Measurements from ENCODE around the gene C12orf76. TPM values are rescaled to one million over a fixed set of nuclear protein-coding genes. Genes with fewer than 3 reads are reported as not detected.

The C12orf76 gene
- total RNA-seq, 1 experiment from 2014 or later: 11.9 TPM

- no TSS peak for BruUV-seq (replicated peaks)
- TF ChIP-seq CTCF (IDR thresholded peaks at IDR 0.05; ENCODE audit: insufficient read depth in 1 of 2, low read depth in 1 of 2, low read length in 1 of 2, severe bottlenecking in 1 of 2, unreplicated experiment in 1 of 2): no peak
- Histone ChIP-seq H3K4me3 (ENCODE audit: low read depth, low read length) (no peak overlapping the region), H3K9me3 (no peaks in the 10 kb centered on the region), H3K36me3 (ENCODE audit: control insufficient read depth, insufficient read depth, low read length) (no peaks in the 10 kb centered on the region), H3K27me3 (replicated peaks; ENCODE audit: control insufficient read depth, insufficient read depth, low read length) (no peaks in the 10 kb centered on the region), H3K4me1 (no peaks in the 10 kb centered on the region)
- ChIA-PET POLR2A (interaction anchor here (0.8 kb wide), 1 partner anchor 13 kb away, joined by 5 read pairs; no protein-coding TSS in a partner anchor), CTCF (no interaction called here)
- H3K27ac Mint-ChIP-seq (ENCODE audit: unreplicated experiment): no peak overlapping the region
- H3K4me1 Mint-ChIP-seq (ENCODE audit: low read depth, unreplicated experiment): peaks cover 2% of the 10 kb centered on the region
- intact Hi-C loops (cut with micrococcal nuclease; ENCODE audit: unreplicated experiment): no loop called here
- H3K9me3 Mint-ChIP-seq (ENCODE audit: unreplicated experiment): no peaks in the 10 kb centered on the region
- no peaks in the 10 kb centered on the region for H3K36me3 Mint-ChIP-seq (ENCODE audit: insufficient read depth, unreplicated experiment)
- H3K4me3 Mint-ChIP-seq (ENCODE audit: unreplicated experiment): no peak overlapping the region
- H3K27me3 Mint-ChIP-seq (ENCODE audit: insufficient read depth, unreplicated experiment): peaks cover 2% of the 10 kb centered on the region
- no peak for DNase-seq
Observed at GRCh38 chr12:110065540-110065939, 17.2 kb upstream of the C12orf76 start.

GRCh38 chr12:110062241-110062640 is 13.9 kb upstream of the C12orf76 start:
- intact Hi-C loops (cut with micrococcal nuclease; ENCODE audit: unreplicated experiment): no loop called here
- H3K36me3 Mint-ChIP-seq (ENCODE audit: insufficient read depth, unreplicated experiment): no peaks in the 10 kb centered on the region
- H3K36me3 ChIP-seq (ENCODE audit: control insufficient read depth, insufficient read depth, low read length): no peaks in the 10 kb centered on the region
- BruUV-seq (replicated peaks): no TSS peak
- H3K4me3 ChIP-seq (ENCODE audit: low read depth, low read length): no peak overlapping the region
- no peaks in the 10 kb centered on the region for H3K27me3 ChIP-seq (replicated peaks; ENCODE audit: control insufficient read depth, insufficient read depth, low read length)
- no peaks in the 10 kb centered on the region for H3K9me3 ChIP-seq
- DNase-seq: no peak
- peaks cover 2% of the 10 kb centered on the region for H3K27me3 Mint-ChIP-seq (ENCODE audit: insufficient read depth, unreplicated experiment)
- CTCF ChIA-PET: no interaction called here
- H3K4me1 Mint-ChIP-seq (ENCODE audit: low read depth, unreplicated experiment): peaks cover 9% of the 10 kb centered on the region
- no peak for TF ChIP-seq CTCF (IDR thresholded peaks at IDR 0.05; ENCODE audit: insufficient read depth in 1 of 2, low read depth in 1 of 2, low read length in 1 of 2, severe bottlenecking in 1 of 2, unreplicated experiment in 1 of 2)
- no peaks in the 10 kb centered on the region for H3K9me3 Mint-ChIP-seq (ENCODE audit: unreplicated experiment)
- POLR2A ChIA-PET: no interaction called here
- no peak overlapping the region for H3K27ac Mint-ChIP-seq (ENCODE audit: unreplicated experiment)
- H3K4me1 ChIP-seq: no peaks in the 10 kb centered on the region; the same call in 1 of the 2 replicates
- H3K4me3 Mint-ChIP-seq (ENCODE audit: unreplicated experiment): no peak overlapping the region

GRCh38 chr12:110059651-110060000 is 11.3 kb upstream of the C12orf76 start:
- ChIA-PET POLR2A (no interaction called here), CTCF (no interaction called here)
- Mint-ChIP-seq H3K9me3 (ENCODE audit: unreplicated experiment) (no peaks in the 10 kb centered on the region), H3K27me3 (ENCODE audit: insufficient read depth, unreplicated experiment) (no peaks in the 10 kb centered on the region), H3K4me3 (ENCODE audit: unreplicated experiment) (no peak overlapping the region), H3K27ac (ENCODE audit: unreplicated experiment) (no peak overlapping the region), H3K36me3 (ENCODE audit: insufficient read depth, unreplicated experiment) (no peaks in the 10 kb centered on the region), H3K4me1 (ENCODE audit: low read depth, unreplicated experiment) (peaks cover 9% of the 10 kb centered on the region)
- H3K9me3 ChIP-seq: no peaks in the 10 kb centered on the region
- DNase-seq: no peak
- TF ChIP-seq CTCF (IDR thresholded peaks at IDR 0.05; ENCODE audit: insufficient read depth in 1 of 2, low read depth in 1 of 2, low read length in 1 of 2, severe bottlenecking in 1 of 2, unreplicated experiment in 1 of 2): no peak
- intact Hi-C loops (cut with micrococcal nuclease; ENCODE audit: unreplicated experiment): no loop called here
- H3K27me3 ChIP-seq (replicated peaks; ENCODE audit: control insufficient read depth, insufficient read depth, low read length): no peaks in the 10 kb centered on the region
- no peaks in the 10 kb centered on the region for H3K36me3 ChIP-seq (ENCODE audit: control insufficient read depth, insufficient read depth, low read length)
- BruUV-seq (replicated peaks): no TSS peak
- H3K4me3 ChIP-seq (ENCODE audit: low read depth, low read length): no peak overlapping the region
- no peaks in the 10 kb centered on the region; the same call in 1 of the 2 replicates for H3K4me1 ChIP-seq

Data from Caco-2 (cell line).